Measurements from ENCODE around the gene ELP4.
A peak's percentile ranks its signal among the peaks of the same experiment; 100 is the strongest.

- TF ChIP-seq NANOG (IDR thresholded peaks at IDR 0.05; ENCODE audit: borderline replicate concordance) (no peak), EZH2 (IDR thresholded peaks at IDR 0.05; ENCODE audit: low read depth, unreplicated experiment) (peak; percentile 19)
- TF ChIP-seq, protein P1, sequence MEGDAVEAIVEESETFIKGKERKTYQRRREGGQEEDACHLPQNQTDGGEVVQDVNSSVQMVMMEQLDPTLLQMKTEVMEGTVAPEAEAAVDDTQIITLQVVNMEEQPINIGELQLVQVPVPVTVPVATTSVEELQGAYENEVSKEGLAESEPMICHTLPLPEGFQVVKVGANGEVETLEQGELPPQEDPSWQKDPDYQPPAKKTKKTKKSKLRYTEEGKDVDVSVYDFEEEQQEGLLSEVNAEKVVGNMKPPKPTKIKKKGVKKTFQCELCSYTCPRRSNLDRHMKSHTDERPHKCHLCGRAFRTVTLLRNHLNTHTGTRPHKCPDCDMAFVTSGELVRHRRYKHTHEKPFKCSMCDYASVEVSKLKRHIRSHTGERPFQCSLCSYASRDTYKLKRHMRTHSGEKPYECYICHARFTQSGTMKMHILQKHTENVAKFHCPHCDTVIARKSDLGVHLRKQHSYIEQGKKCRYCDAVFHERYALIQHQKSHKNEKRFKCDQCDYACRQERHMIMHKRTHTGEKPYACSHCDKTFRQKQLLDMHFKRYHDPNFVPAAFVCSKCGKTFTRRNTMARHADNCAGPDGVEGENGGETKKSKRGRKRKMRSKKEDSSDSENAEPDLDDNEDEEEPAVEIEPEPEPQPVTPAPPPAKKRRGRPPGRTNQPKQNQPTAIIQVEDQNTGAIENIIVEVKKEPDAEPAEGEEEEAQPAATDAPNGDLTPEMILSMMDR (conservative IDR thresholded peaks at IDR 0.05; ENCODE audit: low read depth in 2 of 2) = no peak
Observed at GRCh38 chr11:31824332-31824878, 314.8 kb downstream of the ELP4 start.
